DND-41 (cell line): Measurements from ENCODE around the gene TBC1D19.

Experiments
- ATAC-seq: fragments of 200-7000 bp; cut with Tn5 transposase; 3 replicates; pipeline ENCODE4 v1.9.1; 2021; ENCODE audit warnings: low read depth; ENCODE audit not compliant: insufficient read depth
- DNase-seq: peaks from one replicate; pipeline ENCODE4 v3.0.0-alpha.2; 2020
- H2AFZ ChIP-seq: 2 replicates; pipeline ENCODE4 v1.6.0; 2012; ENCODE audit warnings: low read depth, low read length
- H3K27ac ChIP-seq: 2 replicates; pipeline ENCODE4 v1.5.1; 2012; ENCODE audit warnings: low read length, inconsistent platforms
- H3K27me3 ChIP-seq: fragments of 200-600 bp; sonication (generic); 2 replicates; pipeline ENCODE4 v1.6.0; 2012; ENCODE audit warnings: low read length, mild to moderate bottlenecking, inconsistent platforms; ENCODE audit not compliant: insufficient read depth, poor library complexity
- H3K36me3 ChIP-seq: 2 replicates; pipeline ENCODE4 v1.5.1; 2012; ENCODE audit warnings: low read length, inconsistent platforms; ENCODE audit not compliant: insufficient read depth
- H3K4me1 ChIP-seq: 2 replicates; pipeline ENCODE4 v1.5.1; 2012; ENCODE audit warnings: mild to moderate bottlenecking, low read length; ENCODE audit not compliant: insufficient read depth
- H3K4me2 ChIP-seq: 2 replicates; pipeline ENCODE4 v1.6.0; 2012; ENCODE audit warnings: mild to moderate bottlenecking, moderate library complexity, low read length, inconsistent platforms; ENCODE audit not compliant: insufficient read depth
- H3K4me3 ChIP-seq, 2 experiments: fragments of 200-600 bp in 1 of 2; shearing (Covaris generic) in 1 of 2; 2 replicates each; pipeline ENCODE4 v1.5.1; 2012 to 2016; ENCODE audit warnings: inconsistent platforms in 2 of 2, low read length in 2 of 2, mild to moderate bottlenecking in 2 of 2, low read depth in 1 of 2, moderate library complexity in 1 of 2
- H3K79me2 ChIP-seq: 2 replicates; pipeline ENCODE4 v1.6.0; 2012; ENCODE audit warnings: low read length, inconsistent platforms; ENCODE audit not compliant: insufficient read depth
- H3K9ac ChIP-seq: 2 replicates; pipeline ENCODE4 v1.6.0; 2012; ENCODE audit warnings: low read depth, mild to moderate bottlenecking, inconsistent platforms, low read length, moderate library complexity
- H3K9me3 ChIP-seq: 2 replicates; pipeline ENCODE4 v1.5.1; 2012; ENCODE audit warnings: low read length, moderate library complexity, mild to moderate bottlenecking, inconsistent platforms; ENCODE audit not compliant: insufficient read depth, severe bottlenecking
- H4K20me1 ChIP-seq: 2 replicates; pipeline ENCODE4 v1.6.0; 2012; ENCODE audit warnings: low read length; ENCODE audit not compliant: insufficient read depth
- CTCF ChIP-seq: IDR thresholded peaks from 2 replicates; pipeline ENCODE4 v1.5.1; 2012; ENCODE audit warnings: borderline replicate concordance, low read length, moderate library complexity, mild to moderate bottlenecking; ENCODE audit not compliant: poor library complexity, severe bottlenecking; ENCODE audit errors: extremely low read depth
- EZH2 ChIP-seq: IDR thresholded peaks from 3 replicates; pipeline ENCODE4 v1.6.1; 2012; ENCODE audit warnings: borderline replicate concordance, low read depth, mild to moderate bottlenecking, moderate library complexity, low read length, inconsistent platforms; ENCODE audit not compliant: severe bottlenecking

TBC1D19 gene

GRCh38 chr4:26701786-26702227 is 117.9 kb downstream of the TBC1D19 start:
- Histone ChIP-seq H3K27ac (no peak overlapping the region), H3K4me2 (no peak overlapping the region), H3K27me3 (no peaks in the 10 kb centered on the region), H3K9me3 (no peaks in the 10 kb centered on the region), H3K36me3 (no peaks in the 10 kb centered on the region), H3K4me1 (no peaks in the 10 kb centered on the region), H3K79me2 (no peaks in the 10 kb centered on the region), H3K9ac (no peak overlapping the region), H3K4me3 (no peak overlapping the region), H4K20me1 (no peaks in the 10 kb centered on the region), H2AFZ (no peak overlapping the region)
- DNase-seq = no peak
- TF ChIP-seq EZH2 (no peak), CTCF (no peak)
- no peak for ATAC-seq

DNA sequence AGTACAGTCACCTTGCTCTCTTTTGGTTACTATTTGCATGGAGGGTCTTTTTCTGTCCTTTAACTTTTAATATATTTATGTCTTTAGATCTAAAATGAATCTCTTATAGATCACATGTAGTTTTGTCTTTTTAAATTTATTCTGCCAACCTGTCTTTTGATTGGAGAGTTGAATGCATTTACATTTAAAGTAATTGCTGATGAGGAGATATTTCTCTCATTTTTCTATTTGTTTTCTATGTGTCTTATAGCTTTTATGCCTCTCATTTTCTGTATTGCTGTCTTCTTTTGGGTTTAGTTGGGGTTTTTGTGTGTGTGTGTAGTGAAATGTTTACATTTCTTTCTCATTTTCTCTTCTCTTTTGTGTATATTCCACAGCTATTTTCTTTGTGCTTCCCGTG is 123.5 kb downstream of the TBC1D19 start:
- Histone ChIP-seq H3K4me2 (no peak overlapping the region), H2AFZ (no peak overlapping the region), H3K4me3 (no peak overlapping the region), H3K27me3 (no peaks in the 10 kb centered on the region), H3K79me2 (no peaks in the 10 kb centered on the region), H3K27ac (no peak overlapping the region), H3K9me3 (no peaks in the 10 kb centered on the region), H3K36me3 (0 out of 2 replicates have a peak, but pooled peaks cover 3% of the 10 kb centered on the region), H3K9ac (no peak overlapping the region), H4K20me1 (no peaks in the 10 kb centered on the region), H3K4me1 (no peaks in the 10 kb centered on the region)
- TF ChIP-seq CTCF = no peak
- no peak for TF ChIP-seq EZH2
- DNase-seq (no peak), ATAC-seq (no peak)

DNA sequence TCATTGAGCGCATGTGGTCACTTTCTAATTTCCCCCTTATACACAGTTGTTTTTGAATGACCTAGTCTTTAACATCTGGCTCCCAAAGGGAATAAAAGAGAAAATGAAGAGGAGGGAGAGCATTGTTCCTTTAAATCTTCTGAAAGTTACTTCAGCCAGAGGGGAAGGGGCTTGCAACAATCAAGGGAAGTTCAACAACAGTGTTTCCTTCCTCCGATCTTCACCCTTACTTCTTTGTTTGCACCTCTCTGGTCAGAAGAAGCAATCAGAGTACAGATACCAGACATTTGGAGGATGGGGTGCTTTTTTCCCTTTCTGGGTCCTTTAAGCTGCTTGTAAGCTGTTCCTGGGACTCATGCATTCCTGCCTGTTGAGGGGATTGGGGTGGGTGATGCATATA is 125.4 kb downstream of the TBC1D19 start:
- no peak overlapping the region for H3K9ac ChIP-seq
- H3K27me3 ChIP-seq = no peaks in the 10 kb centered on the region
- no peak overlapping the region for H3K4me2 ChIP-seq
- H2AFZ ChIP-seq = no peak overlapping the region
- H3K9me3 ChIP-seq = no peaks in the 10 kb centered on the region
- TF ChIP-seq EZH2 (no peak), CTCF (no peak)
- H3K36me3 ChIP-seq = 0 out of 2 replicates have a peak, but pooled peaks cover 3% of the 10 kb centered on the region
- H3K27ac ChIP-seq = no peak overlapping the region
- H3K4me3 ChIP-seq = no peak overlapping the region
- no peaks in the 10 kb centered on the region for H3K79me2 ChIP-seq
- H4K20me1 ChIP-seq = no peaks in the 10 kb centered on the region
- H3K4me1 ChIP-seq = no peaks in the 10 kb centered on the region
- DNase-seq = no peak
- ATAC-seq = no peak
